Stomach smooth muscle (tissue), 2 donors: ENCODE results near the gene LRRC28.

ENCODE experiments used
- H3K27ac ChIP-seq: one replicate; pipeline ENCODE4 v1.7.0; 2013; ENCODE audit warnings: mild to moderate bottlenecking, low read length, inconsistent platforms
- H3K27me3 ChIP-seq, 2 donors: one replicate each; pipeline ENCODE4 v1.7.0; 2013; ENCODE audit warnings: low read length in 2 of 2; ENCODE audit not compliant: insufficient read depth in 2 of 2, control insufficient read depth in 1 of 2
- H3K36me3 ChIP-seq, 2 donors: one replicate each; pipeline ENCODE4 v1.7.0; 2013; ENCODE audit warnings: low read length in 2 of 2; ENCODE audit not compliant: control insufficient read depth in 2 of 2, insufficient read depth in 2 of 2
- H3K4me1 ChIP-seq: one replicate; pipeline ENCODE4 v1.7.0; 2013; ENCODE audit warnings: low read length; ENCODE audit not compliant: control insufficient read depth, insufficient read depth
- H3K4me3 ChIP-seq, 2 donors: one replicate each; pipeline ENCODE4 v1.7.0; 2013; ENCODE audit warnings: low read length in 2 of 2
- H3K9ac ChIP-seq, 2 donors: one replicate each; pipeline ENCODE4 v1.7.0; 2013; ENCODE audit warnings: low read length in 2 of 2, mild to moderate bottlenecking in 1 of 2
- H3K9me3 ChIP-seq, 2 donors: one replicate each; pipeline ENCODE4 v1.7.0; 2013; ENCODE audit warnings: low read length in 2 of 2; ENCODE audit not compliant: control insufficient read depth in 2 of 2
- donor health status: healthy.
- donor health status: Pancreatic carcinoma.

LRRC28 gene

DNA sequence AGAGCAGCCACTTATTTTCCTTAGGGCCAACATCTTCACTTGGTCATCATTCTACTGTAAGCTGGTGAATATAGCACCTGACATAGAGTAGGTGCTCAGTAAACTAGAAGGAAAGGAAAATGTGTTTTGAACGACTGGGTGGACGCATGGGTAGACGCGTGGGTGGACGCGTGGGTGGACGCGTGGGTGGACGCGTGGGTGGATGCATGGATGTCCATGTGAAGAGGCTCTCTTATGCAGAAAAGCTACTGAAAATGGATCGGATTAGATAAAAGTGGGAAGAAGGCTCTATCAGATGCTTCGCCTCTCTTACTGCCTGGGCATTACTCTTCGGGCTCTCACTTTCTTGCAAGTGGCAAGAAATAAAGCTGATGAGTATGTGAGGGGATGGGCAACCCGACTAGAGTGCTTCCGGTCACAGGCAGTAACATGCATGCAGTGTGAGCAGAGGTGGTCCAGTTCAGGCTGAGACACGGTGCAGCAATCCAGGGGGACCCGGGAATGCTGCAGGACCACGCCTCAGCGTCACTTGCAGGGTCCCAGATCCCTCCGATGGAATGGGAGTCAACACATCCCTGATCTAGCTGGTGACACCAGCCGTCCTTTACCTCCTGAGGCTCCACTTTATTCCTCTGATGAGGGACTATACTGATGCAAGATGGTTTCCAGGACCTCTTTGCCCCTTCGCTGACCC, 176.5 kb downstream of the LRRC28 start:
- Histone ChIP-seq H3K4me3 (no peak overlapping the region), H3K27ac (no peak overlapping the region), H3K4me1 (peaks cover 20% of the 10 kb centered on the region)

DNA sequence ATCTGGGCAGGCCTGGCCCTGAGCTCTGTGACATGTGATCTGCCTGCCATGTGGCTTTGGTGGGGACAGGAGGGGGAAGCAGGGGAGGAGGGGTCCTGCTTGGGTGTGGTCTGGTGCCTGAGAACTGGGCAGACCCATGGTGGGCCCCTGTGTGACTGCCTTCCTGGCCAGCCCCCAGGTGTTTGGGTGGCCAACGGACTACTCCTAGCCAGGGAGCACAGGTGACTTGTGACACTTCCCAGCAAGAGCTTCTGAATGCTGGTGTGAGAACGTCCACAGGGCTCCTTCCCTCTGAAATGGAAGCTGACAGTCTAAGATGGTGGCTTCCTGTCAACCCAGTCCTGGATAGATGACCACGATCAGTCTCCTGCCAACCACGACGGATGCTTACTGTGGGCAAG, 178.4 kb downstream of the LRRC28 start:
- no peak overlapping the region for H3K4me3 ChIP-seq
- H3K9ac ChIP-seq: no peak overlapping the region
- peaks cover 21% of the 10 kb centered on the region for H3K4me1 ChIP-seq
- H3K9me3 ChIP-seq: no peaks in the 10 kb centered on the region
- H3K36me3 ChIP-seq: no peaks in the 10 kb centered on the region
- H3K27ac ChIP-seq: no peak overlapping the region
- H3K27me3 ChIP-seq: no peaks in the 10 kb centered on the region

More for the DNA sequence above, 176.5 kb downstream of the LRRC28 start:
- Histone ChIP-seq H3K9me3 (peaks cover 0 to 3% of the 10 kb centered on the region in 2 donors), H3K27me3 (no peaks in the 10 kb centered on the region), H3K36me3 (no peaks in the 10 kb centered on the region), H3K9ac (no peak overlapping the region)

- Histone ChIP-seq H3K27ac (no peak overlapping the region), H3K9ac (no peak overlapping the region), H3K9me3 (no peaks in the 10 kb centered on the region), H3K4me3 (no peak overlapping the region), H3K36me3 (no peaks in the 10 kb centered on the region), H3K4me1 (peaks cover 14% of the 10 kb centered on the region), H3K27me3 (no peaks in the 10 kb centered on the region)
These were observed 179.7 kb downstream of the LRRC28 start for GRCh38 chr15:99430881-99431401.

DNA sequence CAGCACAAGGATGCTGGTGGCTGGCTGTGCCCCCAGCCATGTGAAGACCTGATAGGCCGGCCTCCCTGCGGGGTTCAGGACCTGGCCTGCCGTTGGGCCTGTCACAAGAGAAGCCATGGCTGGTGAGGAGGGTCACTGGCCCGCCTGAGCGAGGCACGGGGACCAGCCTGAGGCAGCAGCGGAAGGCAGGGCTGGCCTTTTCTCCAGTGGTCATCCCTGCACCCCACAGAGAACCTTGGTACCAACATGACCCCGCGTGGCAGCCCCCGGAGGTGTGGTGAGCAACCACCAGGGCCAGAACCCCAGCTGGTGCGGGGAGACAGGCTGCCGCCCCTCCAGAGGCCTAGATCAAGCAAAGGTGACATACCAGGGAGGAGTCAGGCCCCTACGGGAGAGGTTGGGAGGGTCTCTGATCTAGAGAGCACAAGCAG, 180.4 kb downstream of the LRRC28 start:
- Histone ChIP-seq H3K4me3 (no peak overlapping the region), H3K4me1 (peaks cover 14% of the 10 kb centered on the region), H3K9ac (no peak overlapping the region), H3K27me3 (no peaks in the 10 kb centered on the region), H3K9me3 (no peaks in the 10 kb centered on the region), H3K36me3 (no peaks in the 10 kb centered on the region), H3K27ac (no peak overlapping the region)

- H3K9ac ChIP-seq: no peak overlapping the region
These were observed 181.2 kb downstream of the LRRC28 start for GRCh38 chr15:99432271-99433025.

DNA sequence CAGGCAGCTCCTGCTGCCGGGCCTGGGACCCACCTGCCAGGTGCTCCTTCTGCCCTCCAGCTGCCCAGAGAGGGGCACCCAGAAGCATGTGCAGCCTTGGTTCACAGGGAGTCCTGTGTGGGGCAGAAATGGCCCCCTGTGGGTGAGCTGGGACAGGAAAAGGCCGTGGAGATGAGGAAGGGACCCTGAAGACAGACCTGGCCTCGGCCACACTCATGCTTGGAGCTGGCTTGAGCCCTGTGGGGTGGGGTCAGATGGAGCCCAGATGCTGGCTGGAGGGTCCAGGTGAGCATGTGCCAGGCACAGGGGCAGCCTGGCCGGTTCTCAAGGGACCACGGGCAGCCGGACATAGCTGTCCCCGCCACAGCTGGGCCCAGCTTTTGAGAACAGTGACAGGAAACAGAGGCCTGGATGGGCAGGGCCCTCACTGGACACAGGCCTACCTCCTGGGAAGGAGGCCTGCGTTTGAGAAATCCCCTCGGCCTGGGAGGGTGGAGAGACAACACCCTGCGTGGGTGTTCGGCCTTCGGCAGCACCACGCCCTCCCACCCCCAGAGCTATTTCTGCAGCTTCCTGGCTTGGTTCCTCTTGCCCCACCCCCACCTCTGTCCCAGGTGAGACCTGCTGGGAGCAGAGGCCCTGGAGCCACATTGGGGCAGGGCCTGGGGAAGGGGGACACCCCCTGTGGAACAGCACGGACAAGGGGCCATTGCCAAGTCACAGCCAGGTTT, 181.9 kb downstream of the LRRC28 start:
- Histone ChIP-seq H3K9ac (no peak overlapping the region), H3K27ac (no peak overlapping the region)

More at GRCh38 chr15:99432271-99433025, 181.2 kb downstream of the LRRC28 start:
- H3K27me3 ChIP-seq: no peaks in the 10 kb centered on the region
- H3K36me3 ChIP-seq: no peaks in the 10 kb centered on the region
- no peaks in the 10 kb centered on the region for H3K9me3 ChIP-seq
- no peak overlapping the region for H3K27ac ChIP-seq
- H3K4me1 ChIP-seq: peaks cover 16% of the 10 kb centered on the region
- H3K4me3 ChIP-seq: no peak overlapping the region

GRCh38 chr15:99433757-99434450, 182.6 kb downstream of the LRRC28 start:
- H3K4me1 ChIP-seq: peaks cover 29% of the 10 kb centered on the region
- H3K9me3 ChIP-seq: no peaks in the 10 kb centered on the region
- no peak overlapping the region for H3K27ac ChIP-seq
- no peaks in the 10 kb centered on the region for H3K36me3 ChIP-seq
- H3K27me3 ChIP-seq: no peaks in the 10 kb centered on the region
- no peak overlapping the region for H3K9ac ChIP-seq
- H3K4me3 ChIP-seq: no peak overlapping the region

More for the DNA sequence above, 181.9 kb downstream of the LRRC28 start:
- no peaks in the 10 kb centered on the region for H3K27me3 ChIP-seq
- H3K4me1 ChIP-seq: peaks cover 23% of the 10 kb centered on the region
- H3K36me3 ChIP-seq: no peaks in the 10 kb centered on the region
- H3K4me3 ChIP-seq: no peak overlapping the region
- no peaks in the 10 kb centered on the region for H3K9me3 ChIP-seq

- Histone ChIP-seq H3K36me3 (no peaks in the 10 kb centered on the region), H3K4me1 (peaks cover 29% of the 10 kb centered on the region), H3K4me3 (no peak overlapping the region), H3K9ac (no peak overlapping the region), H3K27me3 (no peaks in the 10 kb centered on the region), H3K9me3 (no peaks in the 10 kb centered on the region), H3K27ac (no peak overlapping the region)
These were observed 183.3 kb downstream of the LRRC28 start for GRCh38 chr15:99434506-99435112.

- Histone ChIP-seq H3K9ac (no peak overlapping the region), H3K36me3 (no peaks in the 10 kb centered on the region), H3K9me3 (no peaks in the 10 kb centered on the region), H3K4me3 (no peak overlapping the region), H3K4me1 (peaks cover 29% of the 10 kb centered on the region), H3K27ac (no peak overlapping the region), H3K27me3 (no peaks in the 10 kb centered on the region)
These were observed 183.9 kb downstream of the LRRC28 start for GRCh38 chr15:99435113-99435695.
